MM.1S (cell line): Measurements from ENCODE around the gene ZNF789.
A peak's percentile ranks its signal among the peaks of the same experiment; 100 is the strongest.
"Not testable (repeated sequence)": the region's sequence is repeated elsewhere in the genome, so short reads cannot be mapped to it uniquely, and the experiment has no call there.

Source experiments
- DNase-seq: peaks from one replicate; pipeline ENCODE4 v3.0.0-alpha.2; 2015
- H2AFZ ChIP-seq: fragments of 300-600 bp; sonication (generic); 2 replicates; pipeline ENCODE4 v1.6.0; 2016; ENCODE audit warnings: antibody characterized with exemption, low read length
- H3F3A ChIP-seq: fragments of 300-600 bp; sonication (generic); 2 replicates; pipeline ENCODE4 v1.6.1; 2016; ENCODE audit warnings: mild to moderate bottlenecking, antibody characterized with exemption, low read length, moderate library complexity, mixed read lengths; ENCODE audit not compliant: insufficient read depth
- H3K27ac ChIP-seq: fragments of 300-600 bp; sonication (generic); 2 replicates; pipeline ENCODE4 v1.5.1; 2016; ENCODE audit warnings: mild to moderate bottlenecking, low read length
- H3K27me3 ChIP-seq: fragments of 300-600 bp; sonication (generic); replicated peaks from 2 replicates; pipeline ENCODE4 v1.6.0; 2016; ENCODE audit warnings: low read length; ENCODE audit not compliant: insufficient read depth
- H3K36me3 ChIP-seq: fragments of 300-600 bp; sonication (generic); replicated peaks from 2 replicates; pipeline ENCODE4 v1.6.1; 2016; ENCODE audit warnings: mild to moderate bottlenecking, low read length, mixed read lengths; ENCODE audit not compliant: insufficient read depth
- H3K4me1 ChIP-seq: fragments of 300-600 bp; sonication (generic); 2 replicates; pipeline ENCODE4 v1.6.1; 2016; ENCODE audit warnings: low read length, mixed read lengths
- H3K4me2 ChIP-seq: fragments of 300-600 bp; sonication (generic); 2 replicates; pipeline ENCODE4 v1.6.0; 2016; ENCODE audit warnings: low read depth, low read length
- H3K4me3 ChIP-seq: fragments of 300-600 bp; sonication (generic); 2 replicates; pipeline ENCODE4 v1.5.1; 2016; ENCODE audit warnings: low read length, mixed read lengths
- H3K79me2 ChIP-seq: fragments of 300-600 bp; sonication (generic); 2 replicates; pipeline ENCODE4 v1.6.1; 2016; ENCODE audit warnings: mixed run types, low read length, mixed read lengths
- H3K9ac ChIP-seq: fragments of 300-600 bp; sonication (generic); 2 replicates; pipeline ENCODE4 v1.6.1; 2016; ENCODE audit warnings: low read length, mixed read lengths
- H3K9me2 ChIP-seq: fragments of 300-600 bp; sonication (generic); replicated peaks from 2 replicates; pipeline ENCODE4 v1.6.1; 2016; ENCODE audit warnings: mild to moderate bottlenecking, low read length, mixed read lengths; ENCODE audit not compliant: insufficient read depth
- H3K9me3 ChIP-seq: fragments of 300-600 bp; sonication (generic); replicated peaks from 2 replicates; pipeline ENCODE4 v1.6.1; 2016; ENCODE audit warnings: mild to moderate bottlenecking, low read length, mixed read lengths; ENCODE audit not compliant: insufficient read depth
- H4K20me1 ChIP-seq: fragments of 300-600 bp; sonication (generic); 2 replicates; pipeline ENCODE4 v1.6.1; 2016; ENCODE audit warnings: mild to moderate bottlenecking, low read length, moderate library complexity, mixed read lengths; ENCODE audit not compliant: insufficient read depth
- CTCF ChIP-seq: fragments of 300-600 bp; sonication (generic); IDR thresholded peaks from 2 replicates; pipeline ENCODE4 v1.5.1; 2016; ENCODE audit warnings: antibody characterized with exemption, low read length, mixed read lengths
- EZH2 ChIP-seq: fragments of 300-600 bp; sonication (generic); optimal IDR thresholded peaks from 2 replicates; pipeline ENCODE3; 2017; ENCODE audit warnings: low read depth, mild to moderate bottlenecking, antibody characterized with exemption, low read length, mixed read lengths
- EZH2phosphoT487 ChIP-seq: fragments of 300-600 bp; sonication (generic); IDR thresholded peaks from 2 replicates; pipeline ENCODE4 v1.6.1; 2018; ENCODE audit warnings: antibody characterized with exemption, low read length

ZNF789 gene

GRCh38 chr7:99429756-99430155 lies 42.9 kb upstream of the ZNF789 start:
- Histone ChIP-seq H4K20me1 (no peaks in the 10 kb centered on the region), H3K4me3 (no peak overlapping the region), H3K9ac (no peak overlapping the region), H3K4me1 (no peaks in the 10 kb centered on the region), H3K4me2 (no peak overlapping the region), H3K9me2 (no peaks in the 10 kb centered on the region), H3K36me3 (no peaks in the 10 kb centered on the region), H2AFZ (no peak overlapping the region), H3K9me3 (no peaks in the 10 kb centered on the region), H3F3A (no peaks in the 10 kb centered on the region), H3K27ac (no peak overlapping the region), H3K79me2 (no peaks in the 10 kb centered on the region), H3K27me3 (no peaks in the 10 kb centered on the region)
- DNase-seq = no peak
- TF ChIP-seq CTCF (no peak), EZH2 (no peak), EZH2phosphoT487 (no peak)

- H4K20me1 ChIP-seq, H3F3A ChIP-seq, H2AFZ ChIP-seq, H3K9me2 ChIP-seq, H3K4me1 ChIP-seq, H3K4me3 ChIP-seq, H3K36me3 ChIP-seq, H3K27ac ChIP-seq, H3K9ac ChIP-seq, H3K27me3 ChIP-seq, DNase-seq, H3K79me2 ChIP-seq, H3K9me3 ChIP-seq, H3K4me2 ChIP-seq: not testable (repeated sequence)
These were observed 40.7 kb upstream of the ZNF789 start for GRCh38 chr7:99431756-99432540.

- H3K27me3 ChIP-seq = no peaks in the 10 kb centered on the region
- H3K9me2 ChIP-seq = no peaks in the 10 kb centered on the region
- DNase-seq = no peak
- no peak overlapping the region for H3K4me3 ChIP-seq
- no peaks in the 10 kb centered on the region for H4K20me1 ChIP-seq
- H3K9ac ChIP-seq = no peak overlapping the region
- H3K4me2 ChIP-seq = no peak overlapping the region
- no peaks in the 10 kb centered on the region for H3K9me3 ChIP-seq
- H3K4me1 ChIP-seq = 0 out of 2 replicates have a peak, but pooled peaks cover 4% of the 10 kb centered on the region
- no peaks in the 10 kb centered on the region for H3K36me3 ChIP-seq
- TF ChIP-seq EZH2 = no peak
- no peak for TF ChIP-seq EZH2phosphoT487
- H3K79me2 ChIP-seq = peaks cover 17% of the 10 kb centered on the region
- no peak overlapping the region for H3K27ac ChIP-seq
- H3F3A ChIP-seq = peaks cover 6% of the 10 kb centered on the region; the same call in 1 of the 2 replicates
- no peak overlapping the region for H2AFZ ChIP-seq
These were observed 39.5 kb upstream of the ZNF789 start for GRCh38 chr7:99433158-99433557.

GRCh38 chr7:99437946-99438572 lies 34.6 kb upstream of the ZNF789 start:
- Histone ChIP-seq H3K27me3 (no peaks in the 10 kb centered on the region), H3K4me3 (peak overlapping the region; percentile 82), H3K9me3 (no peaks in the 10 kb centered on the region), H3K9me2 (no peaks in the 10 kb centered on the region), H3K27ac (peak overlapping the region; percentile 42; the same call in 1 of the 2 replicates), H2AFZ (peak overlapping the region; percentile 99), H3K4me1 (0 out of 2 replicates have a peak, but pooled peaks cover 9% of the 10 kb centered on the region), H3K36me3 (0 out of 2 replicates have a peak, but pooled peaks cover 3% of the 10 kb centered on the region), H3F3A (peaks cover 10% of the 10 kb centered on the region; the same call in 1 of the 2 replicates), H3K4me2 (peak overlapping the region; percentile 78), H3K79me2 (peaks cover 61% of the 10 kb centered on the region), H4K20me1 (0 out of 2 replicates have a peak, but pooled peaks cover 9% of the 10 kb centered on the region), H3K9ac (peak overlapping the region; percentile 94)
- TF ChIP-seq EZH2phosphoT487 = no peak
- peak; percentile 11 for DNase-seq
